Medulla oblongata (tissue), 1 donor: ENCODE measurements around the gene KCNH5.
"Not testable (repeated sequence)": the region's sequence is repeated elsewhere in the genome, so short reads cannot be mapped to it uniquely, and the experiment has no call there.

Experiments
- DNase-seq: peaks from one replicate; pipeline ENCODE4 v3.0.0-alpha.2; 2015; ENCODE audit errors: extremely low spot score

KCNH5 gene

DNA sequence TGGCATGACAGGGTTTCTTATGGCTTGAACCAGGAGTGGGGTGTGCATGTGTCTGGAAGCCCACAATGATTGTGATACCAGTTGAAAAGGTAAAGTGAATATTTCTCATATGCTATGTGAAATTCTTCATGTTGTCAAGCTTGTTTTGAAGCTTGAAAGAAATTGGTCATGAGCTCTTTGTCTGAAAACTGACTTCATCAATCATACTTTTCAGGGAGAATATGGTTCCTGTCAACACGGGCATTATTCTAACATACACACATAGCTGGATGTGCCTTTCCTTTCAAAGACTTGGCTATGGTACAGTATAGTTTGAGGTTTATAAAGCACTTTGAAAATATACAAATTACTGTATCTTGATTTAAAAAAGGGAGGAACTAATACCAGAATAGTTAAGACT, 158.8 kb downstream of the KCNH5 start:
- no peak for DNase-seq

GRCh38 chr14:62885451-62885850, 159.8 kb downstream of the KCNH5 start:
- DNase-seq = no peak

- DNase-seq = no peak
Measured at GRCh38 chr14:62882967-62883366, 162.3 kb downstream of the KCNH5 start.

- DNase-seq = no peak
Measured at GRCh38 chr14:62866376-62866775, 178.9 kb downstream of the KCNH5 start.

GRCh38 chr14:62864588-62864987, 180.7 kb downstream of the KCNH5 start:
- no peak for DNase-seq

DNA sequence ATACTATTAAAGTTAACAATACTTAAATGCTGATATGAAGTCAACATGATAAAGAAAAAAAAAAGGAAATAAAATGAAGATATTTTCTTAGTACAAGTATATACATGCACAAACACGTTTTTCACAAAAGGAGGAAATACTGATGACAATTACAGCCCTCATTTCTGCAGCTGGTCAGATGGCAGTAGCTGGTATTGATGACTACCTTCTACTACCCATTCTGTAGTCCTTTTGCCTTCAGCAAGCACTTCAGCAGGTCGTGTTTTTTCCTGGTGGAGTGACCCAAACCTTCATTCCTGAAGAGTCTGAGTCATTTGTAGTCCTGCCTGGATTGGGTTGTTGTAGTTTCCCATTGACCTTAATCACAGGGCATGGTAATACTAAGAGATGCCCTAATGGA, 187.2 kb downstream of the KCNH5 start:
- not testable (repeated sequence) for DNase-seq

GRCh38 chr14:62854951-62855350, 190.3 kb downstream of the KCNH5 start:
- DNase-seq = no peak

DNA sequence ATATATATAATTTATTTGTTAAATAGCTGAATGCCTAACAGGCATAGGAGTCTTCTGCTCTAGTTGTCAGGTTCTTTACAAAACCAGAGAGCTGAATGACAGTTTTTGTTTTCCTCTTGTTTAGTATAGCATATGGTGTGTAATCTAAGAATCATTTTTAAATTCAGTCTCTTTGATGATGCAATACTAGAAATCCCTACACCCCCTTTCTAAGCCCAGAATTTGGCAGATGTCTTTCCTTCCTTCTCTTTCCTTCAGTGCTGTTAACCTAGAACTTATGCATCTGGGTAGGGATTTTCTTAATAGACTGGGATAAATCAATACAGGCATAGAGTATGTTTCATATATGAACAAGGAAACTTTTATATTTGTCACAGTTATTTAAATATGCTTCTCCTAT, 198.1 kb downstream of the KCNH5 start:
- DNase-seq = no peak

- no peak for DNase-seq
Measured at GRCh38 chr14:62844546-62844945, 200.7 kb downstream of the KCNH5 start.

DNA sequence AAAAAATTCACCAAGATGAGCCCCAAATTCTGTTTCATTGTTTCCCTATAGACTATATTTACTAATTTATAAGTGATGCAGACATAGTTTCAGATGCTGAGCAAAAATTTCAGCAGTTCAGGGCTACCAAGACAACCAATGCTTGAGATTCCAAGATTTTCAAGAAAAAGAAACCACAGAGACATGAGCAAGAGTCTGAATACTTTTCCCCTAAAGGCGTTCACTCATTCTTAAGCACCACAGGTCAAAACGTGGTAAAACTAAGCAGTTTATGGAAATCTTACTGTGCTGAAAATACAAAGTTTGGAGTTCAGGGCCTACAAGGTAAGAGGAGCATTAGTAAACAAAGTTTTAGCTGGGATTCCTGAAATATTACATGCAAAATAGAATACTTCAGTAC, 221.2 kb downstream of the KCNH5 start:
- no peak for DNase-seq

DNA sequence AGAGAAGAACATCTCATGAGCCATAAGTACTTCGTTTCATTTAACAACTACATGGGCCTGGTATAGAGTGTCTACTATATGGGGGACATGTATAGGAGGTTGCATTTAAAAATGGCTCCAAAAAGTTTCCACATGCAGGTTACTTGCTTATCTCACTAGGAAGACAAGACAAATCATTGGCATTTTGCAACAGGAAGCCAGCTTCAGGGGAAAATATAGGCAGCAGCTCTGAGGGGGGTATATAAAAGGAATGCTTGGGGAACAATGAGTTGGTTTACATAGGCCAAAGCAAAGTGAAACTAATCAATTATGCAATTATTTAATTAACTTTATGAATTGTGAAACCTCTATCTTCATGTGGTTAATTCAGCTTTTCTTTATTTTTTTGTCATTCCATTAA, 225.3 kb downstream of the KCNH5 start:
- DNase-seq = no peak

GRCh38 chr14:62807636-62808035, 237.6 kb downstream of the KCNH5 start:
- no peak for DNase-seq

- no peak for DNase-seq
Measured at GRCh38 chr14:62800577-62800976, 244.7 kb downstream of the KCNH5 start.

DNA sequence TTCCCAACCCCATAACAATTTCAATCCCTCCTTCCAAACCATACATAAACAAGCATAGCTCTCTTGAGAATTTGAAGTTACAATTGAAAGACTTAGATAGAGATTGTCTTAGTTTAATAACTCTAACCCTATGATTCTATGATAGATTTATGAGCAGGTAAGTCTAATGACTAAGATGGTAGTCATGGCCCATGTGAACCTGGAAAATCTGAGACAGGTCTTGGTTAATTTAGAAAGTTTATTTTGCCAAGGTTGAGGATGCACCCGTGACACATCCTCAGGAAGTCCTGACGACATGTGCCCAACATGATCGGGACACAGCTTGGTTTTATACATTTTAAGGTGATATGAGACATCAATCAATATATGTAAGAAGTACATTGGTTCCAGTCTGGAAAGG, 248.8 kb downstream of the KCNH5 start:
- DNase-seq = no peak

DNA sequence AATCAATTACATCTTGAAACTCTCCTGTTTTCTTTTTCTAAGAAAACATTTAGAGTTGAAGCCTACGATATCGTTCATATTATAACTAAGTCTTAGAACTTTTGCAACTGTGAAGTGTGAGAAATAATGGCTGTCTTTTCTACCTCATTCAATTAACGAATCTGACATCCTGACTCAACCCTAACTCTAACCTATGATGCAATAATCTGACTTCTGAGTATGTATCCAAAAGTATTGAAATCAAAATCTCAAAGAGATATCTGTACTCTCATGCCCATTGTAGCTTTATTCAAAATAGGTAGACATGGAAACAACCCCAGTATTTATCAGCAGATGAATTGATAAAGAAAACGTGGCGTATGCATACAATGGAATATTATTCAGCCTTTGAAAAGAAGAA, 252.7 kb downstream of the KCNH5 start:
- no peak for DNase-seq

GRCh38 chr14:62781328-62781727, 263.9 kb downstream of the KCNH5 start:
- DNase-seq = not testable (repeated sequence)

- DNase-seq = no peak
Measured at GRCh38 chr14:62778852-62779251, 266.4 kb downstream of the KCNH5 start.

DNA sequence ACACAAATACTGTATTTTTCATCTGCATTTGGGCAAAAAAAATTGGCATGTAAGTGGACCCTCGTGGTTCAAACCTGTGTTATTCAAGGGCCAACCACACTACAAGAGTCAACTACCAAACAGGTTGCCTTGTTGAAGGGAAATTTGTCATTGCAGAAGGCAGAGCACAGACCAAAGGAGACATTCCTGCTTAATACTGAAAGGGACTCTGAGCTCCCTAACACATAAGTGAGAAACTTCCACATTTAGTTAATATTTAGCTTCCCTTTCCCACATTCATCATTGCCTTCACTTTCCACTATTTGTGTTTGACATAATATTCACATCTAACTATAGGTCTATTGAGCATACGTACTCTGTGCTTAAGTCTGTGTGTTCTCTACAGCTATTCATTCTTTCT, 266.9 kb downstream of the KCNH5 start:
- DNase-seq = no peak

GRCh38 chr14:62777510-62777909, 267.7 kb downstream of the KCNH5 start:
- DNase-seq = no peak

DNA sequence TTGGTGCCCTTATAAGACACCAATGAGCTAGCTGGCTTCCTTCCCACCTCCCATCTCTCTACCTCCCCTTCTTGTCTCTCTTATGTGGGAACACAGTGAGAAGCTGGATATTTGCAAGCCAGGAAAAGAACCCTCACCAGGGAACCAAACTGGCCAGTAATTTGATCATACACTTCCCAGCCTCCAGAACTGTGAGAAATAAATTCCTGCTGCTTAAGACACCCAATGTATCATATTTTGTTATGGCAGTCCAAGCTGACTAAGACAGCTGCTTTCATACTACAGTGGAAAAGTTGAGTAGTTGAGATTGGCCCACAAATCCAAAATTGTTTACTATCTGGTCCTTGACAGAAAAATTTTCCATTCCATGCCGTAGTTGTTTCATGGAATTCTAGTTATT, 269.0 kb downstream of the KCNH5 start:
- no peak for DNase-seq

DNA sequence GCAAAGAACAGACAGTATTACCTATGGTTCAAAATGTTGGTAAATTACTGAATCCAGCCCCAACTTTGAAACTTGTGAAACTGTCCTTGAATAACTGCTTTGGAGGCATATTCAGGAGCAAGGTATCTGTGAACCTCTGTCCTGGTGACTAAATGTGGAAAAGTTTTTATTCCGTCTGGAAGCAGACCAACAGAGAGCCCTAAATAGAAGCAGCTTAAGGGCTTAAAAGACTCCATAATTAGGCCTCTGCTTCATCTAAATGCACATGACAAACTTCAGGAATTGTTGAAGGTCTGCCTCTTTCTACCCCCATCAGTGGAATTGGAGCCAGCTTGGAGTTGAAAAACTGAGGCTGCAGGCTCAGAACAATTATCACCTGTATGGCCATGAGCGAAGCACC, 276.5 kb downstream of the KCNH5 start:
- DNase-seq = no peak

GRCh38 chr14:62763951-62764350, 281.3 kb downstream of the KCNH5 start:
- no peak for DNase-seq

DNA sequence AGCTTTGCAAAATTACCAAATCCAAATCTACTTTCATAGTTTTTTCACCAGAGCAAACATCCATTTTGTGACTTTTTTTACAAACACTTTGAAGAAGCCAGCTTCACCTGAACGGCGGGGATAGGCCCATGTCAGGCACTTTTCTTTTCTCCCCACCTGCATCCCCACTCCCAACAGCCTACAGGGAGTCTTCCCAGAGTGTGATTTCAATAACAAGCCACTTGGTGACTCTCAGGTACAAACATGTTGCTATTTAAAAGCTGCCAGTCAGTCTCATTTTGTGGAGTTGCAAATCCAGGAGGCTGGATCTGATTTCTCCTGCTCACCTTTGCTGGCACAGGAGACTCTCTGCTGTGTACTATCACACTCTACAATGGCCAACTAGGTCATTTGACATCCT, 285.5 kb downstream of the KCNH5 start:
- DNase-seq = no peak

DNA sequence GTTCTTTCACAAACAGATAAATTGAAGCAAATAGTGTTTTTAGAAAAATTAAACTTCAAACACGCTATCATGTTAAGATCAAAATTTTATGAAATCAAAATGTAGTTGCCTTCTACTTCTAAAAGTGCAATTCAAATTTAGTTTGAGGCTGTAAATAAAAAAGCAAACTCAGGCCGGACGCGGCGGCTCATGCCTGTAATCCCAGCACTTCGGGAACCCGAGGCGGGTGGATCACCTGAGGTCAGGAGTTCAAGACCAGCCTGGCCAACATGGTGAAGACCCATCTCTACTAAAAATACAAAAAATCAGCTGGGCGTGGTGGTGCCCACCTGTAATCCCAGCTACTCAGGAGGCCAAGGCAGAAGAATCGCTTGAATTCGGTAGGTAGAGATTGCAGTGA, 298.4 kb downstream of the KCNH5 start:
- not testable (repeated sequence) for DNase-seq

DNA sequence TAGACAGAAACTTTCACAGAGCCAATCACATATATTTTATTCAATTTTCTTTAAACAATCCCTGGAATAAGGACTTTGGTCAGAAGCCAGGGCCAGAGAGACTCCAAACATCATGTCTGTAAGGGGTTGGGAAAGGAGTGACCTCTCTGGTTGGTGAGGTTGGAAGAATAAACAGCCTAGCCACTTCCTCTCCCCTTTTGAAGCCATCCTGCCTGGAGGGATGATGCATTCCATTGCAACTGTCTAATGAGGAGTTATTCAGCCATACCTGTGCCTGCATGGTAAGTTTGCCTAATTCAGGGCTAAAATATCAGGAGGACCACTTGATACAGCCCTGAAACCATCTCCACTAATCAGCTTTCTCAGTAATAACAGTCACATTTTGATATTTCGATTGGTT, 299.8 kb downstream of the KCNH5 start:
- no peak for DNase-seq
